Glomerular visceral epithelial cell (primary cell): ENCODE data around the gene RIN3.
"Not testable (repeated sequence)": the region's sequence is repeated elsewhere in the genome, so short reads cannot be mapped to it uniquely, and the experiment has no call there.

Experiments
- DNase-seq: peaks from one replicate; pipeline ENCODE4 v3.0.0-alpha.2; 2016; ENCODE audit errors: extremely low spot score

RIN3 gene

DNA sequence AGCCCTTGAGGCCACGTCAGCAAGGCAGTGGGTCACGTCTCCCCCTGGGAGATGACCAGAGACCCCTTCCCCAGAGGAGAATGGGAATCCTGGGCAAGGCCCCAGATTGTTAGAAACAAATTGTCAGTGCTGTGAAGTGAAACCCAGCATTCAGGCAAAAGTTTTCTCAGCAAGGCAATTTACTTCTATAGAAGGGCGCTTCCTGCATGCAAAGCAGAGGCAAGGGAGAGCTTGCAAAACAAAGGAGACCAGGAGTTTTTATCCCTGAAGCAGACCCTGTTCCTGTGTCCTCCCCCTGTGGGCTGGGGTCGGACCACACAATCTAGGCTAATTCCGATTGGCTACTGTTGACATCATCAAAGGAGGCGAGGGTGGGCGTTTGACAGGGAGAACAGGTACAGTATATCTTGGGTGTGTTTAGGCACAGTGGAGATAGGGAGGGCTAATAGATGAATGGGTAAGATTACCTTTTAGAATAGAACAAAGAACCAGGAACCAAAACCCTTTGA lies 114.2 kb downstream of the RIN3 start:
- no peak for DNase-seq

DNA sequence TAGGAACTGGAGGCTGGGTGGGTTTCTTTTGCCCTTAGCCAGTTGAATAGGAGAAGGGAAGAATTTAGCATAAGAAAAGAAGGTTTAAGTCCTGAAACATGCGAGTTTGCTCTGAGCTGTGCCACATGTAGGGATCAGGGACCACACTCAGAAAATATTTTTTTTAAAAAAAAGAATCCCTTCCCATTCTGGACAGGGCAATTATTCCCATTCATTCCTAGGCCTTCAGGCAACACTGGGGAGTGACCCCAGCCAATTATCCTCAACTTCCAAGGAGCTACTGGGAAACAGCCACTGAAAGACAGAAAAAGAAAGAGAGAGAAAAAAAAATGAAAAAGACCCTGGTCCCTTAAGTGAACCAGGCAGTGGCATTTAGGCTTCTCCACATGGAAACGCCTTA lies 115.1 kb downstream of the RIN3 start:
- no peak for DNase-seq

DNA sequence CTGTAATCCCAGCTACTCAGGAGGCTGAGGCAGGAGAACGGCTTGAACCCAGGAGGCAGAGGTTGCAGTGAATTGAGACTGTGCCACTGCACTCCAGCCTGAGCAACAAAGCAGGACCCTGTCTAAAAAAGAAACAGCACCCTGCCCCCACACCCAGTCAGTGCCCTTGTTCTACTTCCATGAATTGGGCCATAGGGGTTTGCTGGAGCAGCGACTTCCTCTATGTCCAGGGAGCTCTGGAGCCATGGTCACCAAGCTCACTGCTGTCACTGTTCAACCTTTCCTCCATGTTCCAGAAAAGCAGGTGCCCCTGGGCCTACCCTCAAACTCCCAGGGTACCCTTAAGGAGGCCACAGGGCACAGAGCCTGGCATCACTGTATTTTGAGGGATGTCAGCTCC lies 116.8 kb downstream of the RIN3 start:
- no peak for DNase-seq

DNA sequence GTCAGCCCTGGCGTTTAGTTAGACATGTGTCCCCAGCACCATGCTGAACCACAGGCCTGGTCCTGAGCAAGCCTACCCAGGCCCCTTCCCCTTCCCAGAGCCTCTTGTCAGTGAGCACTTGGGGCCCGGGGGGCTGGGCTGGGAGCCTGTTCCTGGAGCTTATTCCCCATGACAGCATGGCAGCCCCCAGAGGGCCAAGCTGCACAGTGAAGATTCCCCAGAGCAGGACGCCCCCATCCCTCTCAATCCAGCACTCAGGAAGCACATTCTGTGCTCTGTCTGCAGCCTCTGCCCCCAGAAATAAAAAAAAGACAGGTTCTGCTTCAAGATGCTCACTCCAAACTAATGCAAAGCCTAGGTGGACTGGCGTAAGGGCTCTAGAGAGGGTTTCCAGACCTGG lies 117.5 kb downstream of the RIN3 start:
- DNase-seq = no peak

DNA sequence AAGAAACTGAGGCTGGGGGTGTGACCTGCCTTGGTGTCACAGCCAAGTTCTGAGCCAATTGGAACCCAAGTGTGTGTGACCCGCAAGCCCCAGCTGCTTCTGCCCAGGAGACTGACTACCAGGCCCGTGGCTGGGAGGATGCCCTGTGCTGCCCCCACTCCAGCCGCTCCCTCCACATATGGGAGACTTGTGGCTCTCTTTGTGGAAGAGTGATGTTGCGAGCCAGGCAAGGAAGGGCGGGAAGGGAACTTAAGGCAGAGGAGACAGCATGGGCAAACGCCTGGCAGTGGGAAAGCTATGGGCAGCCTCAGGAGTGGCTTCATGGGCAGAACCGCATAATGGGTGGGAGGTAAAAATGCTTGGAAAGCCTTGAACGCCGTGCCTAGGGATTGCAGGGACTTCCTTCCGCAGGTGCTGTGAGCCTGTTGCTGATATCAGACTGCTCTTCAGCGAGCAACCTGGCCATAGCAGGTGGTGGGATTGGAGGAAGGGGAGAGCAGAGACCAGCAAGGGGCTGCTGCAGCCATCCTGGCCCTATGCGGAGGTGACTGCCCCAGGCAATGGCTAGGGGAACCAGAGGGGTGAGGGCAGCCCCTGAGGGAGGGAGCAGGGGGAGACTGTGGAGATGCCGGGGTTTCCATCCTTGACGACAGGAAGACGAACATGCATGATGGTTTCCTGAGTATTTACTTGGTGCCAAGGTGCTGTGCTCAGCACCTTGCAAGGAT lies 119.1 kb downstream of the RIN3 start:
- DNase-seq = no peak

DNA sequence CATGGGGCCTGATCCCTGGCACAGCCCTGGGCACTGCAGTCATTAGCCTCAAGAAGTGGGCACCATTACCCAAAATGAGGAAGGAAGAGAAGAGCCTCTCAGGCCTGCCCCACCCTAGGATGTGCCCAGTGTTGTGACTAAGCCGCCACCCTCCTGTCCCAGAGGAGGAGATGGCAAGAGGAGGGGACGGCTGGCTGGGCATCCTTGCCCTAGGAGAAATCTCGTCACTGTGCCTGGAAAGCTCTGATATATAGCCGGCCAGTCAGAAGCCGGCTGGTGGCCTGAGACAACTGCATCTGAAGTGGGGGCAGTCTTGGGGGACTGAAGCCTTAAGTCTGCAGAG lies 119.7 kb downstream of the RIN3 start:
- DNase-seq = no peak

DNA sequence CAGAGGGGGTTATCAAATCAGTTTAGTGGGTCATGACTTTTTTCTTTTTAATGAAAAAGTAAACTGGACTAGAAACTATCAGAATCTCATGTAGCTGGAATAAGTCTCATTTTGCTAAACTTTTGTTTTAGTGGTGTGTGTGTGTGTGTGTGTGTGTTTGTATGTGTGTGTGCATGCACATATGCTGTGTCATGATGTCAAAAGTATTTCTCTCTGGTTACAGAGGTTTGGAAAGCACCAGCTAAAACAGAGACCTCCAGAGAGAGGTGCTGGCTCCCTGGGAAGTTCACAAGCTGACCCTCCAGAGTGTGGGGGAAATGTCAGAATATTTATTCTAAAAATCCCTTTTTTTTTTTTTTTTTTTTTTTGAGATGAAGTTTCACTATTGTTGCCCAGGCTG lies 120.1 kb downstream of the RIN3 start:
- DNase-seq = no peak

DNA sequence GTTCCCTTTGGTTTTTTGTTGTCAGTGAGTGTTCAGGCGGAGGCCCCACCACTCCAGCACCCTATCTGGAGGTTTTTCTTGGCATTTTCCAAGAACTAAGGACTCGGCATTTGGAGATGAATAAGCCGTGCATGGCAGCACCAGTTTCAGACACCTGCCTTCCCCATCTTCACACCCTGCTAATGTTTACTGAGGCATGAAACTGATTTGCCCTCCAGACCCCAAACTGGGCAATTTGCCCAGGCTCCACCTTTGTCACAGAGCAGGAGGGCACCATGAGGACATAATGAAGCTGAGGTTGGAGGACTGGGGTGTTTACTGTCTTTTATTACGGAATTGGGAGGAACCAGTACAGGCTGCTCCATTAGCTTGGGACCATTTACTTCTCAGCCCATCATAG lies 121.5 kb downstream of the RIN3 start:
- DNase-seq = peak; percentile 23

DNA sequence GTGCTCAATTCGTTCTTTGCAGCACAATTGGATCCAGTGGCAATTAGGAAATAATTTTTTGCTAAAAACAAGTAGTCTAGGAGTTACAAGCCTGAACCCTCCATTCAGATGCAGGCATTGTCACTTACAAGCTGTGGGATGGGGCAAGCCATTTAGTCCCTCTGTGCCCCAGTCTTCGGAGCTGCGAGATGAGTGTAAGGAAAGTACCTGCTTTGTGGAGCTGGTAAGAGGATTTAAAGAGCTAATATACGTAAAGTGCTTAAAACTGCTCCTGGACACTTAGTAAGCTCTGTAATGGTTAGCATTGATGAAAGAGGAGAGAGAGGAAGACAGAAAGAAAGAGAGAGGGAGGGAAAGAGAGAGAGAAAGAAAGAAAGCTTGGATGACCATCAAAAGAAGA lies 122.3 kb downstream of the RIN3 start:
- no peak for DNase-seq

DNA sequence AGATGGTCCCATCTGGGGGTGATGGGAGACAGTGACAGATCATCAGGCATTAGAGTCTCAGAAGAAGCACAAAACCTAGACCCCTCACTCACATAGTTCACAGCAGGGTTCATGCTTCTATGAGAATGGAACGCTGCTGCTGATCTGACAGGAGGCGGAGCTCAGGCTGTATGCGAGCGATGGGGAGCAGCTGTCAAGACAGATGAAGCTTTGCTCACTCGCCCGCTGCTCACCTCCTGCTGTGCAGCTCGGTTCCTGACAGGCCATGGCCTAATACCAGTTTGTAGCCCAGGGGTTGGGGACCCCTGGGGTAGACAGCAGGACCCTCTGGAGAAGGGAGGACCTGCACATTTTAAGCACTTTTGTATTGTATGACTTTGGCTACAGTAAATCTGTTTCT lies 123.6 kb downstream of the RIN3 start:
- no peak for DNase-seq

DNA sequence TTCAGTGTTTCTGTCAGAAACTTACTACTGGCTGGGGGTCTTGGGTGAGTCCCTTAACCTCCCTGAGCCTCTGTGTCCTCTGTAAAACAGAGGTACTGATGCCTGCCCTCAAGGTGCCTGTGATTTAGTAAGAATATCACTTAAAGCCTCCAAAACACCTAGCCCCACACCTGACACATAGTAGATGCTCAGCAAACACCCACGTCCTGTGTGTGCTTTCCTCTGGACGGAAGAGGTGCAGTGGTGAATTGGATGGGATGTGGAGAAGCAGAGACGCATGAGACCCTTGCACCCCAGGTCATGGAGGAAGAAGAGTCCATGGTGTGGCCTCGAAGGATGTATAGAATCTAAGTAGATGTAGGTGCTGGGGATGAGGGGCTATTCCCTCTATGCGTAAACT lies 124.3 kb downstream of the RIN3 start:
- no peak for DNase-seq

DNA sequence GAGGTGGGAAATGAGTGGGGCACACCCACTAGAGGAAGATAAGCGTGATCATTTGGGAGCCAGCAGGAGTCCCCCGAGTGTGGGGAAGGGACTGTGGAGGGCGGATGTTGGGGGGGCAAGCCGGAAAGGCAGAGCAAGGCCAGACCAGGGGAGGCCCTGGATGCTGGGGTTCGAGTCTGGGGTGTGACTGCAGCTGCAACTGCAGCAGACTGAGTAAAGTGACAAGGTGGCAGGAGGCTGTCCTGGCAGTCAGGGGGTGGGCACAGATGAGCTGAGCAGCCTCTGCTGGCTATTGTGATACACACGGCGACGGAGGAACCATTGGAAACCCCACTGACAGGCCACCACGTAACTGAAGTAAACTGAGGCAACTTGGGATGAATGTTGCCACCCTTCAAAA lies 124.7 kb downstream of the RIN3 start:
- no peak for DNase-seq

DNA sequence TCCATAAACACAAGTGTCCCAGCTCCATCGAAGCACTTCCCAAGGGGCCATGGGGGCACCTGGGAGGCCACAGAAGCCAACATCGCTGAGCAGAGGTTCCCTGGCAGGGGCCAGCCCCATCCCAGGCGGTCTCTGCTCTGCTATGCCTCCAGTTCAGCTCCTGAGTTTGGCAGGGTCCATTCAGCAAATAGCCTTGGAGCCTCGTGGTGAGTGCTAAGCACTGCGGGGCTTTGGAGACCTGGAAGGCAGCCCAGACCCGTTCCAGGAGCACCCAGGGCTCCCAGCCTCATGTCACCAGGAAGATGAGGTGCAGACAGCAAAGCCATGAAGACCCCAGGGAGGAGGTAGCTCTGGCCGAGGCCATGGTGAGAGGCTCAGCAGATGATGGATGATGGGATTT lies 125.3 kb downstream of the RIN3 start:
- no peak for DNase-seq

DNA sequence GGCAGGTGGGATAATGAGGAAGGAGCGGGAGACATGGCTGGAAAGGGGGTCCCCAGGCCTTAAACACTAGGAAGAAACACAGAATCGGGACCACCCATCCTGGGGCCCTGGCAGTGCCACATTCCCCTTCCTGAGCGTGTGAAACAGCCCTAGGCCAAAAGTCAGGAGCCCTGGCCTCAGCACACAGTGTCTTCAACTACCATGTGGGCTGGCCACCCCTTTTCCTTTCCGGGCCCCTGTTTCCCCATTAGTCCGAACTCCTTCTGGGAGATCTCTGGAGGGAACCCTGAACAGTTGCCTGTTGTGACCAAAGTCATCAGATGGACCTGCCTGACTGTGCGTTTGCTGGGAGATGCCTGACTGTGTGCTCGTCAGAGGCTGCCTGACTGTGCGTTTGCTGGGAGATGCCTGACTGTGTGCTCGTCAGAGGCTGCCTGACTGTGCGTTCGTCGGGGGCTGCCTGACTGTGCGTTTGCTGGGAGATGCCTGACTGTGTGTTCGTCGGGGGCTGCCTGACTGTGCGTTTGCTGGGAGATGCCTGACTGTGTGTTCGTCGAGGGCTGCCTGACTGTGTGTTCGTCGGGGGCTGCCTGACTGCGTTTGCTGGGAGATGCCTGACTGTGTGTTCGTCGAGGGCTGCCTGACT lies 126.0 kb downstream of the RIN3 start:
- not testable (repeated sequence) for DNase-seq

DNA sequence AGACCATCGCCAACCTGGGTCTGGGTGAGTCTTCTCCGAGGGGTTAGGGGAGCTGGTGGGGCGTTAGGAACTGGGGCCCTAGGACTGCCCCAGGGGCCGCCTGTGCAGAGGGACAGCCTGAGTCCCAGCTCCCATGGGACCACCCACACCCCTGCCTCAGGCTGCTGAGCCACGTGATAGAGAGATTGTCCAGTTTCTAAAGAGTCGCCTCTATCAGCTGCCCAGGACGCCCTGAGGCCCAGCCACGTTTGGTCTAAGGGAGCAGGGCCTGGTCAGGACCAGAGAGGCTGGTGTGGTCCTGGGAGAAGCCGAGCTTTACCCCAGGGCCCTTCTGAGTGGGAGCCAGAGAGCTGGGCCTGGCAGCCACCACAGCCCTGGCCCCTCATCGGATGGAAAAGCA lies 127.7 kb downstream of the RIN3 start:
- DNase-seq = no peak

DNA sequence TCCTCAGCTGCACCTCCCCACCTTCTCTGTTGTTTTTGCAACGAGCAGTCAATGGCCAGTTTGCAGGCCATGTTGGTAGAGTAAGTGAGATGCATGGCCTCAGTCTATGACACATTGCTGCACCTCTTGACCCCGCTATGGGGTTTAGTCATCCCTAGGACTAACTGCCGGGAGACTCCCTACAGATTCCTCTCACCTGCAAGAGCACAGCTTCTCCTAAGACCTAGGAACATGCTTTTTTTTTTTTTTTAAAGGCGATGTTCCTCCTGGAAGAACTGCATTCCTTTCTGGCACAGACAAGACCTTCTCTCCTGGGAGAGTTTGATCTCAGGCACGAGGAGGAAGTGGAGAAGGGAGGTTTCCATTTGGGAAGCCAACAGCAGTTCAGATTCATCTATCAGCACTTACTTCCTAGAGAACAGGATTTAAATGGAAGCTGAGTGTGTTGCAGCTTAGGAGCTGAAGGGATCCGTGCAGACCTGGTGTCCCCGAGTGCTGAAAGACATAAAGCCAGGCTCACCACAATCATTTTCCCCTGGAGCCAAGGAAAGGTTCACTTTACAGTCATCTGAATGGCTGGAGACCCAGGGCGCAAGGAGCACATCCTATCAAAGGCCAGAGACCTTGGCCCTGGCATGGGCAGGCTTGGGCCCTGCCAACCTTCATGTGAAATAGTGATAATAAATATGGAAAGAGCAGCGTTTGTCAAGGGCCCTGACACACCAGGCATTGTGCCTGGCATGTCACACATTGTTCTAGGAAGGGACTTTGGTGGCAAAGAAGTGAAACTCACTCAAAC lies 130.8 kb downstream of the RIN3 start:
- DNase-seq = peak; percentile 68

DNA sequence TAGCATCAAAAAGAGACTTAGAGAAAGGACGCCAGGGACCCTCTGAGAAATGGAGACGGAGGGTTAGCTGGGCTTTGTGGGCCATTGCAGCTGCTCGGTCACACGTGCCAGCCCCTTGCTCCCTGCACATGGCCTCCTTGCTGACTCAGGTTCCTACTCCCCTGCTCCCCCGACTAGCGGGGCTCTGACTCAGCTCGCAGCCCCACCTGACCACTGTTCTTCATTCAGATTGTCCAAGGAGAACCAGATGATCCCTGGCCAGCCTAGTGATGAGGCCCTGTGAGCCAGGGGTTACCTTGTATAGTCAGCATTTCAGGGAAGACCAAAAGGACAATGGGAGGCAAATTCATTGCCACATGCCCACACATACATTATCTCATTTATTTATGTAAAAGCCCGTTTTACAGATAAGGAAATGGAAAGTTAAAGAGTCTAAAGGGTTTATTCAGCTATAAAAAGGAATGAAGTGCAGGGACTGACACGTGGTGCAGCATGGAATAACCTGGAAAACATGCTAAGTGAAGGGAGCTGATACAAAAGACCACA lies 131.5 kb downstream of the RIN3 start:
- no peak for DNase-seq

DNA sequence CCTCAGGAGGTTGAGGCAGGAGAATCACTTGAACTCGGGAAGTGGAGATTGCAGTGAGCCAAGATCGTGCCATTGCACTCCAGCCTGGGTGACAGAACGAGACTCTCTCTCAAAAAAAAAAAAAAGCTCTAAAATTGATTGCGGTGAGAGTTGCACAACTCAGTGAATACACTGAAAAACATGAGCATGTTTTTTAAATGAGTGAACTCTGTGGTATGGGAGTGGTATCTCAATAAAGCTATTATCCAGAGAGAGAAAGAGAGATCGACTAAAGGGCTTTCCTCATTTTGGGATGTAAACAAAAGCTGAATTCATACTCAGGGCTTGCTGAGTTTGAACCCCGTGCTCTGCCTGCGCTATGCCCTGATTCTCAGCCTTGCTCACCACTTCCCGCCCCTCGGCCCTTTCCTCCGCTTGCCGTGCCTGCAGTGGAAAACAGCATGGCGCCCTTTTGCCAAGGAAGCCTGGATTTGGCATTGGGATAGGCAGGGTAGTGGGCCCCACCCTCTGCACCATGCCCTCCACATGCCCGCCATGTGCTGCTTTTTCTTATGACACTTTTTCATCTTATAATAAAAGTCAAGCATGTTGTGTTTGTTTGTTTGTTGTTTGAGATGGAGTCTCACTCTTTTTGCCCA lies 132.4 kb downstream of the RIN3 start:
- no peak for DNase-seq

DNA sequence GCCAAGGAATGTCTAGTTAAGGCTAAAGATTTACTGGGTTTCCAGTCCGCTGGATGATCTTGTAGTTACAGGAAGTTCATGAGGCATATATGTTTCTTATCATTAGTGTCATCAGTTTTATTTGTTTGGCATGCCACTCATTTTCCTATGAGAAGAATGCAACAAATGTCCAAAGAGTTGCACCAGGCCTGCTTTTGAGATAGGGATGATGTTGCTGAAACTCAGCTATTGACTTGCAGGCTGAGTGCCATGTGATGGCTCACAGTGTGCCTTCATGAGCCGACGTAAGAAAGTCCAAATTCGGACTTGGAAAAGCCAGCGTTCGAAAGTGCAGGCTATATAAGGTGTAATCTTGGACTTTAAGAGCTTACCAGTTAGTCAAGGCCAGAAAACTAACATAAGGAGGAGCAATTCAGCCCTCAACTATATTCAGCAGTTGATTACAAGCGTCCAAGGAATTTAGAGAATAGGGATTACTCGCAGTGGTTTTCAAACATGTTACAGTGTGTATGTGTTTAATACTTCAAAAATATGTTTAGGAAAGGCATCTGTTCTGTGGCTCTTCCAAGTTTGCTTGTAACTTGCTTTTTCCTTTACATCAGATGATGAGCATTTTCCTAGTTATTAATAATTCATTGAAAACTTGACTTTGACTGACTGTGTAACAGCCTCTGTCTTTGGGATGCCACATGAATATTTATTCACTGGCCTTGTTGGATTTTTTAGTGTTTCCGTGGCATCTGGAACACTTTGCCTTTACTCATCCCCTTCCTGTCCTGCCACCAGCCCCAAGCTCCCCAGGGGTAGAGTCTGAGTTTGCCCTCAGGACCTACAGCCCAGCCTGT lies 133.6 kb downstream of the RIN3 start:
- no peak for DNase-seq

DNA sequence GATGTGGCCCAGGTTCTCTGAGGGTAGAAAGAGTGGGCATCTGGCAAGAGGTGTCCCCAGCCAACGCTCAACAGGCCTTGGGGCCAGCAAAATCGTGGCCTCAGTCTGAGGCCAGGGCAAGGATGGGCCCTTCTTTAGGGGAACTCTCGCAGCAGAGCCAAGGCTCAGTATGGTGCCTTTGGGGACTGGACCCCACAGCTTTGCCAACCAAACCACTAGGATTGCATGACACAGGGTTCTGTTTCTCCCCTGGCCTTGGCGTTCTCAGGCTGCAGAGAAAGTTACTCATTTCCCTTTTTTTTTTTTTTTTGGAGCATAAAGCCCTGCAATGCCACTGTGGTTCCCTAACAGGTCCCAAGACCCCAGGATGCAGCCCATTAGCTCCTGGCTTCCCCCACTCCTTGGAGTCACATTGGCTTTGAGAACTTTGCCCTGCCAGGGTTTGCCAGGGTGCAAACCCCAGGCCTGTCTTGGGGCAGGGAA lies 134.3 kb downstream of the RIN3 start:
- no peak for DNase-seq

DNA sequence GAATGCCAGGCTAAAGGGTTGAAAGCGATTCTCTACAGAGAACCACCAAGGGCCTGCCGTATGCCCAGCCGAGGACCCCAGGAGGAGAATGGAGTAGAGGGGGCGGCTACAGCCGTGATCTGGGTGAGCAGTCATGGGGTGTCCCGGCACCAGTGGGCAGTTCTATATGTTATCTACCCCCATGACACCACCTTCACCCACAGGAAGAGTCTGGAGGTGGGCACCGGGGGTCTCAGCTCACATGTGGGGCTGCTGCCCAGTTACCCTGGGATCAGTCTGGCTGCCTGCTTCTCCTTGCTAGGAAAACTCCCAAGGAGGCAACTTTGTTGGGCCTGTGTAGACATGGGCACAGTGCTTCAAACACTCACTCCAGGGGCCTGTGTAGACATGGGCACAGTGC lies 135.5 kb downstream of the RIN3 start:
- DNase-seq = no peak
